IMR-90 (cell line): ENCODE results near the gene BLVRB.

Experiments
- BHLHE40 ChIP-seq: fragments of 150-350 bp; IDR thresholded peaks from 2 replicates; pipeline ENCODE4 v1.6.1; 2016; ENCODE audit warnings: mild to moderate bottlenecking, low read depth, low read length
- CEBPB ChIP-seq: IDR thresholded peaks from 2 replicates; pipeline ENCODE4 v1.6.1; 2012; ENCODE audit warnings: low read depth, low read length, improper control_type of control experiment
- FOS ChIP-seq: fragments of 150-350 bp; IDR thresholded peaks from 2 replicates; pipeline ENCODE4 v1.6.1; 2016; ENCODE audit warnings: low read depth, low read length
- MAZ ChIP-seq: IDR thresholded peaks from 2 replicates; pipeline ENCODE4 v1.6.1; 2012; ENCODE audit warnings: low read depth, mild to moderate bottlenecking, low read length, improper control_type of control experiment, moderate library complexity, borderline replicate concordance
- POLR2A ChIP-seq: IDR thresholded peaks from 2 replicates; pipeline ENCODE4 v1.6.1; 2012; ENCODE audit warnings: mild to moderate bottlenecking, low read depth, low read length
- TF ChIP-seq, protein P1 (sequence below): conservative IDR thresholded peaks from 2 replicates; pipeline ENCODE4 v1.5.1; 2012; ENCODE audit warnings: mild to moderate bottlenecking, low read depth, low read length, improper control_type of control experiment

DNA sequence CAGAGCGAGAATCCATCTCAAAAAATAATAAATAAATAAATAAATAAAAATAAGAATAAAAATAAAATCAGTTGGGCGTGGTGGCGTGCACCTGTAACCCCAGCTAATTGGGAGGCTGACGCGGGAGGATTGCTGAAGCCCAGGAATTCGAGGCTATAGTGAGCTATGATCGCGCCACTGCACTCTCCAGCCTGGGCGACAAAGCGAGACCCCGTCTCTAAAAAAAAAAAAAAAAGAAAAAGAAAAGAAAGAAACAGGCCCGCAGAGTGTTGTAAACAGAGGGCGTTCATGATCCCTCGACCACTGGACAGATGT, 45.1 kb downstream of the BLVRB start:
- TF ChIP-seq, protein P1, sequence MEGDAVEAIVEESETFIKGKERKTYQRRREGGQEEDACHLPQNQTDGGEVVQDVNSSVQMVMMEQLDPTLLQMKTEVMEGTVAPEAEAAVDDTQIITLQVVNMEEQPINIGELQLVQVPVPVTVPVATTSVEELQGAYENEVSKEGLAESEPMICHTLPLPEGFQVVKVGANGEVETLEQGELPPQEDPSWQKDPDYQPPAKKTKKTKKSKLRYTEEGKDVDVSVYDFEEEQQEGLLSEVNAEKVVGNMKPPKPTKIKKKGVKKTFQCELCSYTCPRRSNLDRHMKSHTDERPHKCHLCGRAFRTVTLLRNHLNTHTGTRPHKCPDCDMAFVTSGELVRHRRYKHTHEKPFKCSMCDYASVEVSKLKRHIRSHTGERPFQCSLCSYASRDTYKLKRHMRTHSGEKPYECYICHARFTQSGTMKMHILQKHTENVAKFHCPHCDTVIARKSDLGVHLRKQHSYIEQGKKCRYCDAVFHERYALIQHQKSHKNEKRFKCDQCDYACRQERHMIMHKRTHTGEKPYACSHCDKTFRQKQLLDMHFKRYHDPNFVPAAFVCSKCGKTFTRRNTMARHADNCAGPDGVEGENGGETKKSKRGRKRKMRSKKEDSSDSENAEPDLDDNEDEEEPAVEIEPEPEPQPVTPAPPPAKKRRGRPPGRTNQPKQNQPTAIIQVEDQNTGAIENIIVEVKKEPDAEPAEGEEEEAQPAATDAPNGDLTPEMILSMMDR = no peak
- TF ChIP-seq POLR2A (no peak), BHLHE40 (no peak), MAZ (no peak), CEBPB (no peak), FOS (no peak)
